HG03439 (cell line): Measurements from ENCODE around the gene ARHGDIB.

Experiments used
- ATAC-seq: cut with Tn5 transposase; IDR thresholded peaks from one replicate; pipeline ENCODE4 v1.9.1; 2021; ENCODE audit warnings: mild to moderate bottlenecking, moderate library complexity; ENCODE audit not compliant: unreplicated experiment

ARHGDIB gene

DNA sequence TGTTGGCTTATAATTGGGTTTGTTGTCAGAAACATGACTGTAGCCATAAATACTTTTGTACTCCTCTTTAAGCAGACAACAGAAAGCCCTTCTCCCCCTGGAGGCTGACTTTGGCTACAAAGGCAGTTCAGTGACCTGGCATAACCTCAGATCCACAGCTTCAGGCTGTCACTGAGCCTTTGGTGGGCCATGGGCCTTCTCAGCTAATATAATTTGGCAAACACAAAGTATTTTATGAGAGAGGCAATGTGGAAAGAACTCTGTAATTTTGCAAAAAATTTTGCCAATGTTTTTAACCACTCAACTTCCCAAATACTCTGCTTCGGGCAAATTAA, 60.2 kb downstream of the ARHGDIB start:
- no peak for ATAC-seq

DNA sequence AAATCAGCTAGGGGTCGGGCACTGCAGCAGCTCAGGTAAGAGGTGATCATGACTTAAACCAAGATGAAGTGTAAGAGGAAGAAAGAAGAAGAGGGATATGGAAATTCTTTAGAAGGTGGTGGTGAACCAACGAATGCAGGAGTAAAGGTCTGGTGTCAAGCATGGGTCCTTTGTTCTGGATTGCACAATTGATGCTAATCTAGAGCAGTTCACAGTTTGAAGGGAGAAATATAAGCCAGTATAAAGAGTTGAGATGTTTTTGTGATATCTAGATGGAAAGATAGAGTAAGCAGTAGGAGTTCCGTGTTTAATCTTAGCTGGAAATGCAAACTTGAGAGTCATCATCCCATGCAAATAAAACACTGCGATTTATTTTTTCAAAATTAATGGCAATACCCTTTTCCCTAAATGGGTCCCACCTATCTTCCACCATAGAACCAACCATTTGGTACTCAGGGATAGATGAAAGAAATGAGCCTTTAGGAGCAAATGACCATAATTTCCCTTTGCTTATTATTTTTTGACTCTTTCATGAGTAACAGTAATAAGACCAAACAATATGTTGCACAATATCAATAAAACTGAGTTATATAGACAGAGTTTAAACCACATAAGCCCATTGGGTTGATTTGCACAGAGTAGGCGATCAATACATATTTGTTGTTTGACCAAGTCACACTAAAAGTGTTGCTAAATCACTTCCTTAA, 60.7 kb downstream of the ARHGDIB start:
- no peak for ATAC-seq

DNA sequence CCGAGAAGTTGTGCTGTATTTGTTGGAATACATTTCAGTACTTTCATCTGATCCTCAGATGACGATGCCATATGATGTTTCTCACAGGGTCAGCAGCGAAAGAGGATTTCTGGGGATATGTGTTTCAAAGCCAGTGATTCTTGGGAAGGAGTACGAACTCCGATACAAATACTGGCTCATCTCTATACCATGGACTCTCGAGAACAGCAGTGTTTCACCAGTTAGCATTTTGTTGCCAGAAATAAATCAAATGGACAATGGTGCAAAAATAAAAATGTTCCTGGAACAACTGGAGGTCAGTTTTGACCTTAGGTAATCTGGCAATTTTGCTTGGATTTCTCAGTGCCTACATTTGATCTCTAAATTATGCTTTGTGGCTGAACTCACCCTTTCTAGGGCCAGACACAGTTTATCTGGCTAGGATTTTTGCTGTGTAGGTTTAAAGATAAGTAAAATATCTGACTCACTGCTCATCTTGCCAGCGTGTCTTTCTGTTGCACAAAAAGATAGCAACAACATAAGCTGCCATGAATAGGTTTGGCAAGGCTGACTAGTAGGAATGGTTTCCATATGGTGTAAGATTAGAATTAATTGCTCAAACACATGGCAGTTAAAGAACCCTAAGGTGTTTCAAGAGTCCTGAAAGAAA, 64.8 kb downstream of the ARHGDIB start:
- ATAC-seq = no peak

GRCh38 chr12:14893506-14894250, 67.7 kb downstream of the ARHGDIB start:
- no peak for ATAC-seq

- no peak for ATAC-seq
Measured at GRCh38 chr12:14892726-14893505, 68.5 kb downstream of the ARHGDIB start.
